ACC112 (cell line): Measurements from ENCODE around the gene UQCR10.

ENCODE experiments used
- H2AFZ ChIP-seq: fragments of 200-600 bp; sonication (generic); one replicate; pipeline ENCODE4 v1.6.0; 2017; ENCODE audit warnings: antibody characterized with exemption, low read length; ENCODE audit not compliant: unreplicated experiment
- H3K27ac ChIP-seq: fragments of 200-600 bp; sonication (generic); 2 replicates; pipeline ENCODE4 v1.5.1; 2014; ENCODE audit warnings: low read depth, mild to moderate bottlenecking, antibody characterized with exemption, low read length, moderate library complexity
- H3K27me3 ChIP-seq: fragments of 200-600 bp; sonication (generic); 2 replicates; pipeline ENCODE4 v1.6.1; 2014; ENCODE audit warnings: mild to moderate bottlenecking, antibody characterized with exemption, low read length, moderate library complexity, mixed read lengths; ENCODE audit not compliant: insufficient read depth
- H3K36me3 ChIP-seq: fragments of 200-600 bp; sonication (generic); 2 replicates; pipeline ENCODE4 v1.6.1; 2016; ENCODE audit warnings: mild to moderate bottlenecking, antibody characterized with exemption, low read length, moderate library complexity, mixed read lengths; ENCODE audit not compliant: insufficient read depth
- H3K4me1 ChIP-seq: fragments of 200-600 bp; sonication (generic); one replicate; pipeline ENCODE4 v1.6.1; 2016; ENCODE audit warnings: low read length, mixed read lengths; ENCODE audit not compliant: insufficient read depth, unreplicated experiment, control insufficient read depth
- H3K4me3 ChIP-seq: fragments of 200-600 bp; sonication (generic); 2 replicates; pipeline ENCODE4 v1.5.1; 2014; ENCODE audit warnings: mild to moderate bottlenecking, low read depth, low read length
- H3K79me2 ChIP-seq: fragments of 200-600 bp; sonication (generic); one replicate; pipeline ENCODE4 v1.6.0; 2016; ENCODE audit warnings: low read length; ENCODE audit not compliant: control insufficient read depth, unreplicated experiment, insufficient read depth

Gene UQCR10

GRCh38 chr22:29766632-29767170 lies 468 bp upstream of the UQCR10 start, which contains the start of gene ZMAT5:
Gene ZMAT5, minus strand, starts transcription at chr22:29767007. Its CDS starts 18,463 bp downstream, at chr22:29748544.
- Histone ChIP-seq H3K27me3 (no peaks in the 10 kb centered on the region), H3K4me3 (peak within 1 kb of the TSS; percentile 97), H3K36me3 (no peaks in the 10 kb centered on the region), H3K4me1 (no peaks in the 10 kb centered on the region), H3K79me2 (peaks cover 26% of the 10 kb centered on the region), H2AFZ (peak within 1 kb of the TSS; percentile 90), H3K27ac (peak within 1 kb of the TSS; percentile 83)

GRCh38 chr22:29768052-29768693 lies 1.0 kb downstream of the UQCR10 start:
- H3K79me2 ChIP-seq = peaks cover 26% of the 10 kb centered on the region
- H3K36me3 ChIP-seq = no peaks in the 10 kb centered on the region
- H3K4me1 ChIP-seq = peaks cover 2% of the 10 kb centered on the region
- H3K4me3 ChIP-seq = peak overlapping the region; percentile 97
- no peak overlapping the region for H2AFZ ChIP-seq
- H3K27me3 ChIP-seq = no peaks in the 10 kb centered on the region
- no peak overlapping the region; the same call in 1 of the 2 replicates for H3K27ac ChIP-seq

- Histone ChIP-seq H3K36me3 (no peaks in the 10 kb centered on the region), H2AFZ (no peak overlapping the region), H3K79me2 (peaks cover 26% of the 10 kb centered on the region), H3K27ac (no peak overlapping the region), H3K27me3 (no peaks in the 10 kb centered on the region), H3K4me3 (no peak overlapping the region), H3K4me1 (peaks cover 3% of the 10 kb centered on the region)
Observed at GRCh38 chr22:29769723-29770321, 2.7 kb downstream of the UQCR10 start.

GRCh38 chr22:29772170-29772641 lies 5.0 kb downstream of the UQCR10 start:
- H3K27ac ChIP-seq = no peak overlapping the region
- H2AFZ ChIP-seq = no peak overlapping the region
- H3K27me3 ChIP-seq = no peaks in the 10 kb centered on the region

GRCh38 chr22:29773233-29773632 lies 6.1 kb downstream of the UQCR10 start:
- H2AFZ ChIP-seq = no peak overlapping the region
- peaks cover 6% of the 10 kb centered on the region for H3K79me2 ChIP-seq
- H3K4me1 ChIP-seq = peaks cover 3% of the 10 kb centered on the region
- no peak overlapping the region for H3K4me3 ChIP-seq
- no peak overlapping the region for H3K27ac ChIP-seq
- no peaks in the 10 kb centered on the region for H3K36me3 ChIP-seq
- H3K27me3 ChIP-seq = no peaks in the 10 kb centered on the region

More at GRCh38 chr22:29772170-29772641, 5.0 kb downstream of the UQCR10 start:
- Histone ChIP-seq H3K4me3 (no peak overlapping the region), H3K79me2 (peaks cover 16% of the 10 kb centered on the region), H3K4me1 (peaks cover 3% of the 10 kb centered on the region), H3K36me3 (no peaks in the 10 kb centered on the region)

GRCh38 chr22:29780220-29780619 lies 13.1 kb downstream of the UQCR10 start:
- Histone ChIP-seq H3K4me1 (peaks cover 45% of the 10 kb centered on the region), H3K27ac (peak overlapping the region; percentile 92)

GRCh38 chr22:29780748-29781676 lies 13.8 kb downstream of the UQCR10 start:
- Histone ChIP-seq H3K27ac (peak overlapping the region; percentile 92), H2AFZ (peak overlapping the region; percentile 53), H3K79me2 (no peaks in the 10 kb centered on the region), H3K4me1 (peaks cover 45% of the 10 kb centered on the region), H3K36me3 (no peaks in the 10 kb centered on the region), H3K27me3 (no peaks in the 10 kb centered on the region), H3K4me3 (peak overlapping the region; percentile 56; the same call in 1 of the 2 replicates)

More at GRCh38 chr22:29780220-29780619, 13.1 kb downstream of the UQCR10 start:
- Histone ChIP-seq H2AFZ (no peak overlapping the region), H3K36me3 (no peaks in the 10 kb centered on the region), H3K4me3 (no peak overlapping the region), H3K27me3 (no peaks in the 10 kb centered on the region), H3K79me2 (no peaks in the 10 kb centered on the region)

GRCh38 chr22:29782061-29782845 lies 15.1 kb downstream of the UQCR10 start:
- Histone ChIP-seq H3K79me2 (no peaks in the 10 kb centered on the region), H2AFZ (no peak overlapping the region), H3K4me1 (peaks cover 45% of the 10 kb centered on the region), H3K27ac (peak overlapping the region; percentile 92), H3K27me3 (no peaks in the 10 kb centered on the region), H3K36me3 (no peaks in the 10 kb centered on the region), H3K4me3 (no peak overlapping the region)

- Histone ChIP-seq H2AFZ (no peak overlapping the region), H3K36me3 (0 out of 2 replicates have a peak, but pooled peaks cover 4% of the 10 kb centered on the region), H3K4me1 (peaks cover 33% of the 10 kb centered on the region)
Observed at GRCh38 chr22:29784451-29785361, 17.5 kb downstream of the UQCR10 start.

More at GRCh38 chr22:29784451-29785361, 17.5 kb downstream of the UQCR10 start:
- no peaks in the 10 kb centered on the region for H3K27me3 ChIP-seq
- H3K27ac ChIP-seq = no peak overlapping the region
- no peaks in the 10 kb centered on the region for H3K79me2 ChIP-seq
- H3K4me3 ChIP-seq = no peak overlapping the region
